ENCODE measurements around the gene DTX3.

The DTX3 gene

DNA sequence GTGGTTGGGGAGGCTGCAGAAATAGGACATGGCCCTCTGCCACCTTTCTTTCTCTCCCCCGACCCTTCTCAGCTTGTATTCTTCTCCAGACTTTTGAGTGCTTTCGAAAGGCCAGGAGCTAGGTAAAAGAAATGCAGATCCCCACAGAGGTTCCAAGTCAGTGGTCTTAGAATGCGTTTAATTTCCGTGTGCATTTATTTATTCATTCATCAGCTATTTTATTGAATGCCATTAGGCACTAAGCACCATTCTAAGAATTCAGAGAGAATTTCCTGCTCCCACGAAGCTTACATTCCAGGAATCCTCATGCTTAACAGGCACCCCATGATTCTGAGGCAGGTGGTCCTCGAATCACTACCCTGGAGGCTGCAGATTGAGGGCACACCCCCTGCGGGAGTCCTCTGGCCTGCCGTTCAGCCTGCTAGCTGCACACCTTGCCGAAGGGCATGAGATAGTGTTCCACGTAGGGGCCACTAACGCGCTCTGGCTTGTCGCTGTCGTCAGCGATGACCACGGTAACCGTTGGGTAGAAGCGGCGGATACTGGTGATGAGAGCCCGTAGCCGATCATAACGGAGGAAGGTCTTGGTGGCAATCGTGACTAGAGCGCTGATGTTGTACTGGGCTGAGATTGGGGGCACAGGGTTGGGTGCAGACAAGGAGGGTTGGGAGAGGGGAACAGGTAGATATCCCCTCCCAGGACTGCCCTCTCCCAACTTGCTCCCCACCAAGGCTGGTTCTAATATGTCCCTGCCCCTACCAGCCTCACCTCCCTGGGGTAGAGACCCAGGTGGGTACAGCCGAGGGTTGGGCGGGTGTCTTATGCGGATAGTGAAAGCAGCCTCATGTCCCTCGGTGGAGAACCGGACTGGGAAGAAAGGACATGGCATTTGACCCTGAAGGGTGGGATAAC lies 23.9 kb downstream of the DTX3 start:
- H3K79me2 ChIP-seq (ENCODE audit: control insufficient read depth, low read length): no peaks in the 10 kb centered on the region
- no peak overlapping the region for H3K4me3 ChIP-seq (ENCODE audit: low read length)
- no peak overlapping the region for H3K4me2 ChIP-seq (ENCODE audit: low read length)
- no peaks in the 10 kb centered on the region for H4K20me1 ChIP-seq (ENCODE audit: control insufficient read depth, insufficient read depth, low read depth, low read length)
- no peaks in the 10 kb centered on the region for H3K9me2 ChIP-seq (replicated peaks; ENCODE audit: control insufficient read depth, low read length)
- H3K27me3 ChIP-seq (ENCODE audit: control insufficient read depth, low read length): peaks cover 95% of the 10 kb centered on the region
- TF ChIP-seq, protein P1, sequence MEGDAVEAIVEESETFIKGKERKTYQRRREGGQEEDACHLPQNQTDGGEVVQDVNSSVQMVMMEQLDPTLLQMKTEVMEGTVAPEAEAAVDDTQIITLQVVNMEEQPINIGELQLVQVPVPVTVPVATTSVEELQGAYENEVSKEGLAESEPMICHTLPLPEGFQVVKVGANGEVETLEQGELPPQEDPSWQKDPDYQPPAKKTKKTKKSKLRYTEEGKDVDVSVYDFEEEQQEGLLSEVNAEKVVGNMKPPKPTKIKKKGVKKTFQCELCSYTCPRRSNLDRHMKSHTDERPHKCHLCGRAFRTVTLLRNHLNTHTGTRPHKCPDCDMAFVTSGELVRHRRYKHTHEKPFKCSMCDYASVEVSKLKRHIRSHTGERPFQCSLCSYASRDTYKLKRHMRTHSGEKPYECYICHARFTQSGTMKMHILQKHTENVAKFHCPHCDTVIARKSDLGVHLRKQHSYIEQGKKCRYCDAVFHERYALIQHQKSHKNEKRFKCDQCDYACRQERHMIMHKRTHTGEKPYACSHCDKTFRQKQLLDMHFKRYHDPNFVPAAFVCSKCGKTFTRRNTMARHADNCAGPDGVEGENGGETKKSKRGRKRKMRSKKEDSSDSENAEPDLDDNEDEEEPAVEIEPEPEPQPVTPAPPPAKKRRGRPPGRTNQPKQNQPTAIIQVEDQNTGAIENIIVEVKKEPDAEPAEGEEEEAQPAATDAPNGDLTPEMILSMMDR (IDR thresholded peaks at IDR 0.05; ENCODE audit: low read depth, low read length, poor library complexity, severe bottlenecking): no peak
- no peak for TF ChIP-seq EZH2phosphoT487 (IDR thresholded peaks at IDR 0.05; ENCODE audit: borderline replicate concordance, low read length)
- H3K27ac ChIP-seq (ENCODE audit: low read depth, low read length): no peak overlapping the region
- 0 out of 2 replicates have a peak, but pooled peaks cover 2% of the 10 kb centered on the region for H3F3A ChIP-seq (ENCODE audit: control insufficient read depth, insufficient read depth)
- no peaks in the 10 kb centered on the region for H3K9me3 ChIP-seq (ENCODE audit: control insufficient read depth, insufficient read depth, low read length)
- peaks cover 13% of the 10 kb centered on the region for H3K4me1 ChIP-seq (ENCODE audit: control insufficient read depth, low read length)
- no peaks in the 10 kb centered on the region for H3K36me3 ChIP-seq (ENCODE audit: control insufficient read depth, low read length)

DNA sequence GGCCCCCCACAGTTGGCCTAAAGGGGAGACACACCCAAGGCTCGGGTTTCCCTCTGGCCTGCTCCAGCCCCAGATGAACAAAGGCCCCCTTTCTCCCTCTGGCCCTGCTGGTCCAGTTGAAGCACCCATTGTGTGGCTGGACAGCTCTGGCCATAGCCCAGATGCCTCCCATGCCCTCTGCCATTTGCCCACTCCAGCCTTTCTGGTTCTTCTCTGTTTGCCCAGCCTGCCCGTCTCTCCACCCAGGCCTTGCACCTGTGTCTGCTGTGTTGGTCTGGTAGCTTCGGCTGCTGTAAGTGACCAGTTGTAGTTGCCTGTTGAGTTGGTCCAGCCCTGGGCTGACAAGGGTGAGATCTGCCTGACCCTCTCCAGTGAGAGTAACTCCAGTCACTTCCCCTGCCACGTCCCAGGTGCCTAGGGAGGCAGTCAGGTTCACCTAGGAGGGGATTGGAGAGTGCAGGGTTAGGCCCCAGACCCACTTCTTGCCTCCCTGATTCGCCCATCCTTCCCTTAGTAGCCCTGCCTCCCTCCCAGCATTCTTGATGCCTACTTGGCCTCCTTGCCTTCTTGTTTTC lies 25.4 kb downstream of the DTX3 start:
- Histone ChIP-seq H3K4me1 (ENCODE audit: control insufficient read depth, low read length) (peaks cover 13% of the 10 kb centered on the region), H3K27me3 (ENCODE audit: control insufficient read depth, low read length) (peaks cover 90% of the 10 kb centered on the region), H3K4me2 (ENCODE audit: low read length) (no peak overlapping the region), H3K4me3 (ENCODE audit: low read length) (no peak overlapping the region), H3F3A (ENCODE audit: control insufficient read depth, insufficient read depth) (0 out of 2 replicates have a peak, but pooled peaks cover 2% of the 10 kb centered on the region), H4K20me1 (ENCODE audit: control insufficient read depth, insufficient read depth, low read depth, low read length) (no peaks in the 10 kb centered on the region), H3K9me2 (replicated peaks; ENCODE audit: control insufficient read depth, low read length) (no peaks in the 10 kb centered on the region), H3K36me3 (ENCODE audit: control insufficient read depth, low read length) (no peaks in the 10 kb centered on the region), H3K9me3 (ENCODE audit: control insufficient read depth, insufficient read depth, low read length) (no peaks in the 10 kb centered on the region), H3K27ac (ENCODE audit: low read depth, low read length) (no peak overlapping the region), H3K79me2 (ENCODE audit: control insufficient read depth, low read length) (no peaks in the 10 kb centered on the region)
- TF ChIP-seq EZH2phosphoT487 (IDR thresholded peaks at IDR 0.05; ENCODE audit: borderline replicate concordance, low read length): no peak
- TF ChIP-seq, protein P1 (IDR thresholded peaks at IDR 0.05; ENCODE audit: low read depth, low read length, poor library complexity, severe bottlenecking): no peak

DNA sequence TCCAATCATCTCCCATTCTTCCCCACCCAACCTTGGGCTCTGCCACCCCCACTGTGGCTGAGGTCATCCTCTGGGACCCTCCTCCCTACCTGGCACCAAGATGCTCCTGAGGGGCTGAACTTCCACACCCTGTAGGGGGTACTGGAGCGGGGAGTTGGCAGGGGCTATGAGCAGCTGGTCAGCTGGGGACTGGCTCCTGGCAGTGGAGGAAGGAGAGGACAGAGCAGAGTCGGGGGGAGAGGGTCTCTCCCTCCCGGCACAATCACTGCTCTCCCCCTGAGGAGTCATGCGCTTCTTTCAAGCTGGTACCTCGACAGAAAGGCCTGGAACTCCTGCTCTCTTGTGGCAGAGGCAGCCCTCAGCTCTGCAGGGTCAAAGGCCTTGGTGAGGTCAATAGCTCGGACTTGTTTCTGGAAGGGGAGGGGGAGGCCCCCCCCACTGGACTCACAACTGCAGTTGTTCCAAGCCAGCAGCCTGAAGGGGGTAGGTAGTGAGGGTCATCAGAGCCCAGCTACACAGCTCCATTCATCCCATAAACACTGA lies 26.3 kb downstream of the DTX3 start:
- Histone ChIP-seq H4K20me1 (ENCODE audit: control insufficient read depth, insufficient read depth, low read depth, low read length) (no peaks in the 10 kb centered on the region), H3K9me3 (ENCODE audit: control insufficient read depth, insufficient read depth, low read length) (no peaks in the 10 kb centered on the region), H3F3A (ENCODE audit: control insufficient read depth, insufficient read depth) (0 out of 2 replicates have a peak, but pooled peaks cover 2% of the 10 kb centered on the region), H3K4me2 (ENCODE audit: low read length) (no peak overlapping the region), H3K36me3 (ENCODE audit: control insufficient read depth, low read length) (no peaks in the 10 kb centered on the region), H3K4me1 (ENCODE audit: control insufficient read depth, low read length) (peaks cover 13% of the 10 kb centered on the region), H3K9me2 (replicated peaks; ENCODE audit: control insufficient read depth, low read length) (no peaks in the 10 kb centered on the region), H3K79me2 (ENCODE audit: control insufficient read depth, low read length) (no peaks in the 10 kb centered on the region), H3K27me3 (ENCODE audit: control insufficient read depth, low read length) (peaks cover 81% of the 10 kb centered on the region), H3K27ac (ENCODE audit: low read depth, low read length) (no peak overlapping the region), H3K4me3 (ENCODE audit: low read length) (no peak overlapping the region)
- TF ChIP-seq, protein P1 (IDR thresholded peaks at IDR 0.05; ENCODE audit: low read depth, low read length, poor library complexity, severe bottlenecking): no peak
- no peak for TF ChIP-seq EZH2phosphoT487 (IDR thresholded peaks at IDR 0.05; ENCODE audit: borderline replicate concordance, low read length)
